Activated B cell treated with CpG ODN at 0.5 μM for 24 hours (primary cell): ENCODE results near the gene GAB3. TPM values are rescaled to one million over a fixed set of nuclear protein-coding genes. Genes with fewer than 3 reads are reported as not detected.
"Not testable (repeated sequence)": the region's sequence is repeated elsewhere in the genome, so short reads cannot be mapped to it uniquely, and the experiment has no call there.

ENCODE experiments used
- ATAC-seq: fragments of 200-7000 bp; cut with Tn5 transposase; one replicate; pipeline ENCODE4 v1.10.0; 2021; ENCODE audit warnings: low read depth, mild to moderate bottlenecking, moderate library complexity
- CTCF ChIA-PET: fragments of 350-600 bp; sonication (Branson Sonifier 250); formaldehyde crosslinking; loops from one replicate; lab custom pipeline; 2021; ENCODE audit warnings: antibody characterized with exemption; lab: Charles Lee
- POLR2A ChIA-PET: fragments of 350-600 bp; sonication (Branson Sonifier 250); formaldehyde crosslinking; loops from one replicate; lab custom pipeline; 2021; ENCODE audit warnings: antibody characterized with exemption; lab: Charles Lee
- DNase-seq: peaks from one replicate; pipeline ENCODE4 v3.0.0; 2022
- H3K27ac Mint-ChIP-seq: one replicate; pipeline ENCODE4 v1.8.0; 2020; ENCODE audit warnings: mixed read lengths
- H3K27me3 Mint-ChIP-seq: one replicate; pipeline ENCODE4 v1.8.0; 2021; ENCODE audit warnings: mixed read lengths
- H3K36me3 Mint-ChIP-seq: one replicate; pipeline ENCODE4 v1.8.0; 2021; ENCODE audit warnings: low read depth, mixed read lengths
- H3K4me1 Mint-ChIP-seq: one replicate; pipeline ENCODE4 v1.8.0; 2021; ENCODE audit warnings: mixed read lengths
- H3K4me3 Mint-ChIP-seq: one replicate; pipeline ENCODE4 v1.8.0; 2020; ENCODE audit warnings: mild to moderate bottlenecking, mixed read lengths
- H3K9me3 Mint-ChIP-seq: one replicate; pipeline ENCODE4 v1.8.0; 2020; ENCODE audit warnings: mixed read lengths
- intact Hi-C: fragments of 100-400 bp; cut with micrococcal nuclease; formaldehyde crosslinking; loops from one replicate; pipeline ENCODE4 v1.15.1; 2024
- total RNA-seq: library from RNA; stranded (reverse); gene quantifications from 2 replicates; pipeline ENCODE4 v1.2.3, GENCODE V29; 2022

Gene GAB3
- total RNA-seq, 1 donor from 2014 or later = 7.1 TPM

DNA sequence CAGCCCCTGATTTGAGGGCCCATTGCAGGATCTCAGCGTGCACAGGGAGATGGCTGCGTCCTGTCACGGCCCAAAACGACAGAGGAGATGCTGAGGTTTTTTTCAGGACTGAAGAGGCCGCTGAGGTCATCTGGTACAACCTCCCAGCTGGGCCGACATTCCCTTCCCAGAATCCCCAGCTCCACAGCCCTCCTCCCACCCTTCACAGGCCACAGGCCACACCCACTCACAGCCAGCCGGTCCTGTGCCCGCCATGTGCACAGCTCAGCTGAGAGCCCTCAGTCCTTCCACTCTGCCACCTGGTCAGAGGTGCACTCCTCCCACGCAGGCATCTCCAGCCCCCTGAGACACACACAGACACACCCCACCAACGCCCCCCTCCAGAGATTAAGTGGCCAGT lies 109.1 kb downstream of the GAB3 start:
- DNase-seq, H3K4me1 Mint-ChIP-seq, H3K36me3 Mint-ChIP-seq, H3K4me3 Mint-ChIP-seq, CTCF ChIA-PET, H3K27me3 Mint-ChIP-seq, H3K27ac Mint-ChIP-seq, ATAC-seq, H3K9me3 Mint-ChIP-seq, POLR2A ChIA-PET, intact Hi-C loops: not testable (repeated sequence)

DNA sequence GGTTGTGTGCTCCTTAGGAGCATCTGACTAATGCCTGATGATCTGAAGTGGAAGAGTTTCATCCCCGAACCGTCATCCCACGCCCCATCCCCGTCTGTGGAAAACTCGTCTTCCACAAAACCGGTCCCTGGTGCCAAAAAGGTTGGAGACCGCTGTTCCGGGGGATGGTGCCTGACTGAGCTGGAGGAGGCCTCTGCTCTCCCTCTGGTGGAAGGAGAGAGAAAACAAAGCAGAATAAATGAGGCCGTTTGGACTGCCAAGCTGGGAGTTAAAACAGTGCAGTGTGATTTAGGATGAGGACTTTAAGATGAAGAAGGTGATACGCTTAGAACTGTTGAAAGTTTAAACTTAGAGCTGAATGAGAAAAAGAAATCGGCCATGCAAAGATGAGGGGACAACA lies 117.2 kb downstream of the GAB3 start:
- H3K27me3 Mint-ChIP-seq, H3K36me3 Mint-ChIP-seq, intact Hi-C loops, ATAC-seq, CTCF ChIA-PET, H3K4me1 Mint-ChIP-seq, H3K27ac Mint-ChIP-seq, H3K9me3 Mint-ChIP-seq, DNase-seq, POLR2A ChIA-PET, H3K4me3 Mint-ChIP-seq: not testable (repeated sequence)

DNA sequence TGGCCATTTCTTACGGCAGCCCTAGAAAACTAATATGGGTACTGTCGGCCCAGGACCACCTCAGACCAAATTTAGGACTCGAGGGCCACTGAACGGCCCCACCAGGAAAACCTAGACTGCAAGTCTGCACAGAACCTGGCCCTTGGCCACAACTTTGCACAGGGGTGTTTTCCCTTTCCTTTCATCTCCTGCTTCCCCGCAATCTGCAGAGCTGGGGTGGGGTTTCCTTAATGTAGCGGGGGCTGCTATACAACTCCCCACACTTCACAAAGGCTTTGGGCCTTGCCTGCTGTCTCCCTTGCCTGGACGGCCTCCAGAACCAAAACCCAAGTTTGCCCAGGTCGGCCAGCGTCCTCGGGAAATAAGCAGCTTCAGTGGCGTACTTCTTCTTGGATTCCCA lies 119.9 kb downstream of the GAB3 start:
- DNase-seq, H3K27ac Mint-ChIP-seq, H3K4me3 Mint-ChIP-seq, intact Hi-C loops, H3K27me3 Mint-ChIP-seq, ATAC-seq, H3K9me3 Mint-ChIP-seq, H3K4me1 Mint-ChIP-seq, CTCF ChIA-PET, H3K36me3 Mint-ChIP-seq, POLR2A ChIA-PET: not testable (repeated sequence)

DNA sequence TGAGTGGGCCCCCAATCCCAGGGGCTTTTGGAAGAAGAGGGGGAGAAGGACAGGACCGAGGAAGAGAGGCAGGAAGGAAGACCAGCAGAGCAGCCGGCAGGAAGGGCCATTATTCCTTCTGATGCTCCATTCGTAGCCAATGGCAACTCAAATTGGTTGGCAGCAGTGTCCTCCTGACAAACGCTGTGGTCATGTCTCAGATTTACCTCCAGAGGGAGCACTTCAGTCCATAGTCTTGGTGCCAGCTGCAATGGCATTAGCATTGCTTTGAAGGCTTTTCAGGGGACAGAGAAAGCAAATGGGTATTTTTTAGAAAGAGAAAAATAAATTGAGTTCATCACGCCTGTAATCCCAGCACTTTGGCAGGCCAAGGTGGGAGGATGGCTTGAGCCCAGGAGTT lies 121.9 kb downstream of the GAB3 start:
- intact Hi-C loops, H3K9me3 Mint-ChIP-seq, H3K36me3 Mint-ChIP-seq, H3K4me3 Mint-ChIP-seq, H3K27me3 Mint-ChIP-seq, CTCF ChIA-PET, H3K4me1 Mint-ChIP-seq, H3K27ac Mint-ChIP-seq, POLR2A ChIA-PET, DNase-seq: not testable (repeated sequence)
- peak; percentile 52 for ATAC-seq

Other genes starting within 250 kb of the GAB3 start
- 30.0 and 36.1 TPM in 2 replicates for gene FAM3A, start 234.8 kb downstream of the GAB3 start, total RNA-seq
- gene G6PD, start 204.2 kb downstream of the GAB3 start, total RNA-seq = 77.1 and 84.6 TPM in 2 replicates
- gene IKBKG, start 203.5 kb downstream of the GAB3 start, total RNA-seq = 52.9 and 61.1 TPM in 2 replicates
- not detected in 2 replicates for gene CTAG1A, start 165.9 kb downstream of the GAB3 start, total RNA-seq
- not detected in 2 replicates for gene CTAG1B, start 131.8 kb downstream of the GAB3 start, total RNA-seq
- gene CTAG2, start 97.5 kb downstream of the GAB3 start, total RNA-seq = not detected in 2 replicates
- gene DKC1, start 11.8 kb upstream of the GAB3 start, total RNA-seq = 93.5 and 105 TPM in 2 replicates
- 5.8 and 7.2 TPM in 2 replicates for gene MPP1, start 54.4 kb upstream of the GAB3 start, total RNA-seq
- gene SMIM9, start 83.6 kb upstream of the GAB3 start, total RNA-seq = not detected in 2 replicates
- gene F8A1, start 135.3 kb upstream of the GAB3 start, total RNA-seq = 26.1 and 30.9 TPM in 2 replicates